CD4-positive, alpha-beta T cell (primary cell): ENCODE measurements around the gene POLDIP3. TPM values are rescaled to one million over a fixed set of nuclear protein-coding genes. Genes with fewer than 3 reads are reported as not detected.
A peak's percentile ranks its signal among the peaks of the same experiment; 100 is the strongest.

Experiments used
- ATAC-seq: fragments of 200-7000 bp; cut with Tn5 transposase; one replicate; pipeline ENCODE4 v1.10.0; 2022; ENCODE audit warnings: mild to moderate bottlenecking; ENCODE audit not compliant: poor library complexity
- CTCF ChIA-PET: fragments of 350-600 bp; sonication (Branson Sonifier 250); formaldehyde crosslinking; loops from one replicate; lab custom pipeline; 2021; ENCODE audit warnings: antibody characterized with exemption, inconsistent platforms; lab: Charles Lee
- POLR2A ChIA-PET: fragments of 350-600 bp; sonication (Branson Sonifier 250); formaldehyde crosslinking; loops from one replicate; lab custom pipeline; 2021; ENCODE audit warnings: antibody characterized with exemption, inconsistent platforms; lab: Charles Lee
- DNase-seq, 14 experiments: peaks; one replicate each; pipeline ENCODE4 v3.0.0-alpha.2; 2013 to 2020; ENCODE audit warnings: mixed read lengths in 2 of 14
- H3K27ac ChIP-seq, 2 donors: one replicate each; pipeline versions ENCODE4 v1.5.1 to v1.7.0; 2013; ENCODE audit warnings: low read length in 2 of 2, low read depth in 1 of 2, mild to moderate bottlenecking in 1 of 2
- H3K27me3 ChIP-seq, 2 experiments: 1 replicate in 1 of 2; 2 replicates in 1 of 2; pipeline versions ENCODE4 v1.6.1 to v1.7.0; 2013; ENCODE audit warnings: low read length in 2 of 2, control low read depth in 1 of 2, mild to moderate bottlenecking in 1 of 2, moderate library complexity in 1 of 2; ENCODE audit not compliant: insufficient read depth in 2 of 2, control insufficient read depth in 1 of 2
- H3K36me3 ChIP-seq: one replicate; pipeline ENCODE4 v1.6.1; 2013; ENCODE audit warnings: low read length, control low read depth; ENCODE audit not compliant: insufficient read depth
- H3K4me1 ChIP-seq: one replicate; pipeline ENCODE4 v1.6.1; 2013; ENCODE audit warnings: low read length, control low read depth; ENCODE audit not compliant: insufficient read depth
- H3K4me3 ChIP-seq: one replicate; pipeline ENCODE4 v1.5.1; 2013; ENCODE audit warnings: mild to moderate bottlenecking, low read length, moderate library complexity
- H3K9me3 ChIP-seq, 2 experiments: 1 replicate in 1 of 2; 2 replicates in 1 of 2; pipeline versions ENCODE4 v1.6.1 to v1.7.0; 2013; ENCODE audit warnings: low read length in 2 of 2, mild to moderate bottlenecking in 2 of 2, control low read depth in 1 of 2, moderate library complexity in 1 of 2; ENCODE audit not compliant: control insufficient read depth in 1 of 2, insufficient read depth in 1 of 2
- H3K27ac Mint-ChIP-seq: one replicate; pipeline ENCODE4 v1.8.0; 2020; ENCODE audit warnings: mixed read lengths
- H3K27me3 Mint-ChIP-seq: one replicate; pipeline ENCODE4 v1.8.0; 2021; ENCODE audit warnings: mixed read lengths
- H3K36me3 Mint-ChIP-seq: one replicate; pipeline ENCODE4 v1.8.0; 2021; ENCODE audit warnings: low read depth, mixed read lengths
- H3K4me1 Mint-ChIP-seq: one replicate; pipeline ENCODE4 v1.8.0; 2021; ENCODE audit warnings: low read depth, mixed read lengths
- H3K4me3 Mint-ChIP-seq: one replicate; pipeline ENCODE4 v1.8.0; 2020; ENCODE audit warnings: mild to moderate bottlenecking, mixed read lengths
- H3K9me3 Mint-ChIP-seq: one replicate; pipeline ENCODE4 v1.8.0; 2020; ENCODE audit warnings: mixed read lengths
- CTCF ChIP-seq: fragments of 200-600 bp; IDR thresholded peaks from one replicate; pipeline ENCODE4 v1.8.0; 2022; ENCODE audit warnings: antibody characterized with exemption, mild to moderate bottlenecking
- intact Hi-C, 2 experiments: fragments of 100-400 bp; cut with DNase I in 1 of 2; cut with micrococcal nuclease in 1 of 2; formaldehyde crosslinking; loops; one replicate each; pipeline versions ENCODE4 v1.15.1 to v1.9.0; 2023 to 2025; cut with DNase I, micrococcal nuclease
- total RNA-seq, 174 experiments: library from RNA in 2 of 174; stranded (reverse) in 2 of 174; gene quantifications; one replicate each; pipeline ENCODE4 v1.2.3 and lab custom pipeline; 2021 to 2026

POLDIP3 gene
- total RNA-seq, 2 experiments from 2014 or later = 77.7 to 80.7 TPM

GRCh38 chr22:42645341-42645937 lies 30.8 kb upstream of the POLDIP3 start:
- DNase-seq (peak in 1 of 14 experiments; percentile 17), ATAC-seq (no peak)
- peak overlapping the region; percentile 62 for H3K4me3 Mint-ChIP-seq
- H3K4me1 ChIP-seq = peaks cover 59% of the 10 kb centered on the region
- H3K9me3 ChIP-seq = no peaks in the 10 kb centered on the region
- peaks cover 10% of the 10 kb centered on the region for H3K36me3 Mint-ChIP-seq
- H3K4me3 ChIP-seq = no peak overlapping the region
- no peaks in the 10 kb centered on the region for H3K9me3 Mint-ChIP-seq
- H3K36me3 ChIP-seq = peaks cover 3% of the 10 kb centered on the region
- H3K27ac ChIP-seq = no peak overlapping the region
- no peak overlapping the region for H3K27ac Mint-ChIP-seq
- no peak for TF ChIP-seq CTCF
- CTCF ChIA-PET = no interaction called here
- no peaks in the 10 kb centered on the region for H3K27me3 Mint-ChIP-seq
- H3K4me1 Mint-ChIP-seq = peaks cover 37% of the 10 kb centered on the region
- intact Hi-C loops = no loop called here
- no peaks in the 10 kb centered on the region for H3K27me3 ChIP-seq
- POLR2A ChIA-PET = interaction anchor here (0.6 to 0.7 kb wide), 2 partner anchors 12 to 30 kb away, joined by 3 to 4 read pairs; partner anchors contain the start of gene POLDIP3

- CTCF ChIA-PET = no interaction called here
- no peak for ATAC-seq
- H3K4me1 ChIP-seq = peaks cover 55% of the 10 kb centered on the region
- Mint-ChIP-seq H3K27ac (peak overlapping the region; percentile 61), H3K4me3 (peak overlapping the region; percentile 62), H3K36me3 (peaks cover 10% of the 10 kb centered on the region), H3K4me1 (peaks cover 37% of the 10 kb centered on the region), H3K27me3 (no peaks in the 10 kb centered on the region), H3K9me3 (no peaks in the 10 kb centered on the region)
- TF ChIP-seq CTCF = no peak
- POLR2A ChIA-PET = interaction anchor here (0.7 kb wide), 1 partner anchor 29 kb away, joined by 4 read pairs; the partner anchor contains the start of gene POLDIP3
- DNase-seq = peak in 1 of 14 experiments; percentile 25
- intact Hi-C loops = no loop called here
- no peaks in the 10 kb centered on the region for H3K27me3 ChIP-seq
- peaks cover 3% of the 10 kb centered on the region for H3K36me3 ChIP-seq
- H3K4me3 ChIP-seq = no peak overlapping the region
- H3K9me3 ChIP-seq = no peaks in the 10 kb centered on the region
- H3K27ac ChIP-seq = no peak overlapping the region
Measured at GRCh38 chr22:42644422-42645340, 30.0 kb upstream of the POLDIP3 start.

GRCh38 chr22:42643634-42644421 lies 29.1 kb upstream of the POLDIP3 start:
- ChIA-PET POLR2A (no interaction called here), CTCF (no interaction called here)
- H3K4me1 ChIP-seq = peaks cover 52% of the 10 kb centered on the region
- Mint-ChIP-seq H3K27ac (peak overlapping the region; percentile 61), H3K4me3 (no peak overlapping the region), H3K36me3 (peaks cover 9% of the 10 kb centered on the region), H3K27me3 (no peaks in the 10 kb centered on the region), H3K4me1 (peaks cover 36% of the 10 kb centered on the region), H3K9me3 (no peaks in the 10 kb centered on the region)
- H3K27me3 ChIP-seq = no peaks in the 10 kb centered on the region
- DNase-seq = no peak
- no peak for TF ChIP-seq CTCF
- ATAC-seq = no peak
- H3K36me3 ChIP-seq = peaks cover 3% of the 10 kb centered on the region
- no peak overlapping the region for H3K27ac ChIP-seq
- intact Hi-C loops = no loop called here
- H3K9me3 ChIP-seq = no peaks in the 10 kb centered on the region
- no peak overlapping the region for H3K4me3 ChIP-seq
